GM21381 (cell line): Measurements from ENCODE around the gene PCNX2.

Source experiments
- ATAC-seq: cut with Tn5 transposase; IDR thresholded peaks from one replicate; pipeline ENCODE4 v1.9.1; 2021; ENCODE audit warnings: mild to moderate bottlenecking, moderate library complexity; ENCODE audit not compliant: unreplicated experiment

The PCNX2 gene

GRCh38 chr1:233079574-233079973, 216.0 kb downstream of the PCNX2 start:
- ATAC-seq = no peak

GRCh38 chr1:233078396-233078795, 217.1 kb downstream of the PCNX2 start:
- ATAC-seq = no peak

GRCh38 chr1:233075915-233076295, 219.6 kb downstream of the PCNX2 start:
- no peak for ATAC-seq

DNA sequence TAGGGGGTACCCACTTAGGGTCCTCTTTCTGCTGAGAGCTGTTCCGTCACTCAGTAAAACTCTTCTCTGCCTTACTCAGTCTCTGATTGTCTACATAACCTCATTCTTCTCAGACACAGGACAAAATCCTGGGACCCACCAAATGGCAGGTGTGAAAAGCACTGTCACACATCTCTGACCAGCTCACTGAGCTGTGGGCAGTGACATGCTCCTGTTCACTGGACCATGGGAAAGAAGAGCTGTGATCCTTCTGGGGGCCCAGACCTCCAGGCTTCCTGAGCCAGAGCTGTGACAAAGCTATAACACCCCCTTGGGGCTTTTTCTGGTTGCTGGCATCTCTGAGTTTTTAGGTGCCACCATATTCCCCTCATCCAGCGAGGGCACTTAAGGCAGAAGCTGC, 229.4 kb downstream of the PCNX2 start:
- no peak for ATAC-seq

GRCh38 chr1:233065685-233066084, 229.8 kb downstream of the PCNX2 start:
- ATAC-seq = no peak

GRCh38 chr1:233064988-233065387, 230.5 kb downstream of the PCNX2 start:
- ATAC-seq = no peak

GRCh38 chr1:233063462-233063861, 232.1 kb downstream of the PCNX2 start:
- no peak for ATAC-seq

DNA sequence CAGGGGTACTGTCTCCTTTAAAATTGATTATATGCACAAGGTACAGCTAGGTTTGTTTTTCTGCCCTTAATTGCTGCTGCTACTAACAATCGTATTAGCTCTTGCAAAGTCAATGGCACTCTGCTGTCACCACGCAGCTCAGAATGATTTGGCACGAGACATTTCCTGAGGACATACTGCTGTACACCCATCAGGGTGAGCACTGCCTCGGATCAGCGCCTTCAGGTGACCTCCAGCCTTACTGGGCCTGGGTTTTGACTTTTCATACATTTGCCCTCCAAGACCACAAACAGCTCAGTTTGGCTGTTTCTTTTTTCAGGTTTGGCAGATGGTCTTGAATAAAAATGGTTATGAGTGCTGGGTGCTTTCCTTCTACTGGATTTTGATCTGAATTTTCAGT, 234.3 kb downstream of the PCNX2 start:
- ATAC-seq = no peak

- ATAC-seq = no peak
These were observed 235.0 kb downstream of the PCNX2 start for GRCh38 chr1:233060461-233060994.

- ATAC-seq = no peak
These were observed 237.7 kb downstream of the PCNX2 start for GRCh38 chr1:233057836-233058235.

- no peak for ATAC-seq
These were observed 239.5 kb downstream of the PCNX2 start for GRCh38 chr1:233055879-233056641.

- no peak for ATAC-seq
These were observed 249.9 kb downstream of the PCNX2 start for GRCh38 chr1:233045588-233045987.

- no peak for ATAC-seq
These were observed 252.7 kb downstream of the PCNX2 start for GRCh38 chr1:233042834-233043233.

DNA sequence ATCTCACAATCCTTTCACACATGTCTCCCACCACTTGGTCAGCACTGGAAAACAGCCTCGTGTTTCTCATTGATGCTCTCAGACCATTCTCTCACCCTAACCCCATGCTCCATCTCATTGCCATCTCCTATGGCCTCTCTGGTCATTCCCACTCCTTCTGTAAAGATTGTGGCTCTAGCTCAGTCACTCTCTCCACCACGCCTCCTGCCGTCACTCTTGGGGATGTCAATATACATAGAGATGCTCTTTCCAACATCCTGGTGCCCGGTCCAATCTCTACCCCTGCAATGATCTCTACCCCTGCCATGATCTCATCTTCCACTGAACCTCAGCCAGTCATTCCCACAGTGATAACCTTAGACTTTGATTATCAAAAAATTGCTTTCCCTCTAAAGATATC, 255.0 kb downstream of the PCNX2 start:
- no peak for ATAC-seq

DNA sequence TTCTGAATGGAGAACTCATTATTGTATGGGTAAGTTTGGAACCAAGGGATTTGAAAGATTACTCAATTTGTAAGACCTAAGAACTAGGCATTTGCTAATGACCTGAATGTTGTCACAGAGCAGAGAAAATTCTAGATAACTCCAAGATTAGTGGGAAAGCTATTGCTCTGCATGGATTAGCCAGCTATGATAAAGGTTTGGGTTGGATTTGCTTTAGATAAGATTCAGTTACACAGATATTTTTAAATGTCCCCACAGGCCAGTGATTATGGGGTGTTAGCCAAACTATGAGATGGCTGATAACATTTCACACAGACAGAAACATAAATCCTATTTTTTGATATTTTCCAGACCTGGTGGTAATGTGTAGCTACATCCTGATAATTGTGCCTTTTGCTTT, 256.9 kb downstream of the PCNX2 start:
- ATAC-seq = no peak

- ATAC-seq = no peak
These were observed 257.7 kb downstream of the PCNX2 start for GRCh38 chr1:233037843-233038242.

- ATAC-seq = no peak
These were observed 260.7 kb downstream of the PCNX2 start for GRCh38 chr1:233034836-233035235.

DNA sequence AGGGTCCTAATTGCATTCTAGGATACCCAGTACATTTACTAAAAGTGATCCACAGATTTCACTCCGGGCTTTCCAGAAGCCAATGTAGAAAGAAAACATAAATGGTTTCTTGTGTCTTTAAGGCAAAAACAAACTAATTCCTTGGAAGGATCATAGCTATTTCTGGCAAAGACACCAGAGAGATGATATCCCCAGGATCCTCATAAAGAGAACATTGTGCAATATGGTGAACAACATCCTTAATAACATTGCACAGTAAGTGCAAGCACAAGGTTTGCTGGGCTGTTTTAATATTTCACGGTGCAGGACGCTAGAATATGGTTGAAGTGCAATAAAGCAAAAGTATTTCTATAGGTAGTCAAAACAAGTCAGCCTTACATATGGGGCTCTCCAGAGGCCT, 262.2 kb downstream of the PCNX2 start:
- ATAC-seq = no peak

DNA sequence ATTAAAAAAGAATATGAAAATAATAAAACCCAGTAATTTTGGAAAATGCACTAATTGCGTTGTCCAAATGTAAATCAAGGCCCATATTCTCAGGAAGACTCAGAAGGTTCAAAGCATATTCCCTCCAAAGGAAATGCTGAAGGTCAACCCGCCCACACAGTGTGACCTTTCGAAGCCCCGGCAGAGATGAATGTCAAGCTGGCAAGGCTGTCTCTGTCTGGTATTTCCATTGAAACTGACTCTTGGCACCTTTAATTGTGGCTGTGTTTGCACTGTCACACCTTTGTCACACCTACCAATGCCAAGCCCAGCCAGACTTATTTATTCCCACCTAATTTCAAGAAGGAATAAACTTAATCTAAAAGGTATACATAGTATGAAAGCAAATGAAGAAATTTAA, 262.6 kb downstream of the PCNX2 start:
- ATAC-seq = no peak

- no peak for ATAC-seq
These were observed 264.0 kb downstream of the PCNX2 start for GRCh38 chr1:233031521-233031920.

DNA sequence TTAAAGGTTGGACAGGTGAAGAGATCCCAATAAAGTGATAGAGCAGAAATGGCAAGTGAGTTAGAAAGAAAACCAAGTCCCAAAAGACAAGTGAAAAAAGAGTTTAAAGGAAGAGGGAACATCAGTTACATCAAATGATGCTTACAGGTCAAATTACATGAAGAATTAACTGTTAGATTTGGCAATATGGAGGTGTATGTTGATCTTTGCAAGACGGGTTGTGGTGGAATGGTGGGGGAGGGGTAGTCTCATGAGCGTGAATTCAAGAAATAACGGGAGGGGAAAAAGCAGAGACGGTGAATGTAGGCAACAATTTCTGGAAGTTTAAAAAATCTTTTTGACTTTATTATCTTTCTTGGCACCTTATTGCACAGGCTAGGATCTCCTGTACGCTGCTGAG, 268.5 kb downstream of the PCNX2 start:
- ATAC-seq = no peak

GRCh38 chr1:233025567-233025966, 270.0 kb downstream of the PCNX2 start:
- no peak for ATAC-seq

DNA sequence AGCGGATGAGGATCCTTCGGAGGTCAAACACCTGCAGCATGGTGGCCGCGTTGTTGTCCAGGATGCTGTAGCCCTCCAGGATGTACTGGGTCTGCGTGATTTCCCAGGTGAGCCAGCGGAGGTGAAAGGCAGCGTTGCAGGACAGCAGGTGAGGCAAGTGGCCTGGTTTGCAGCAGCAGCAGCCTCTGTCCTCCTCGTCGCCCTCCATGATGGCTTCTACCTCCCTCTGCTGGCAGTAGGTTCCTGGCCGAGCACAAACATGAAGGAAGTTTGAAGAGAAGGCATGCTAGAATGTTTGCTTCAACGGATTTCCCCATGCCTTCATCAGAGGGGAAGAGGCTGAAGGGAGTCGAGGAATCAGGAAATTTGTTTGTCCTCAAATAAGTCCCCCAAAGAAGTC, 270.4 kb downstream of the PCNX2 start:
- ATAC-seq = no peak
